GM12865 (cell line): ENCODE measurements around the gene NEK3.
"Not testable (repeated sequence)": the region's sequence is repeated elsewhere in the genome, so short reads cannot be mapped to it uniquely, and the experiment has no call there.

ENCODE experiments used
- DNase-seq: peaks from one replicate; pipeline ENCODE4 v3.0.0; 2010; ENCODE audit warnings: low read depth
- H3K4me3 ChIP-seq: 2 replicates; pipeline ENCODE4 v1.5.1; 2011; ENCODE audit warnings: mild to moderate bottlenecking, low read depth, low read length, control low read depth
- TF ChIP-seq, protein P1 (sequence below): IDR thresholded peaks from 2 replicates; pipeline ENCODE4 v1.5.1; 2011; ENCODE audit warnings: low read length, control low read depth, low read depth, inconsistent platforms; ENCODE audit not compliant: insufficient read depth; ENCODE audit errors: missing control alignments

NEK3 gene

DNA sequence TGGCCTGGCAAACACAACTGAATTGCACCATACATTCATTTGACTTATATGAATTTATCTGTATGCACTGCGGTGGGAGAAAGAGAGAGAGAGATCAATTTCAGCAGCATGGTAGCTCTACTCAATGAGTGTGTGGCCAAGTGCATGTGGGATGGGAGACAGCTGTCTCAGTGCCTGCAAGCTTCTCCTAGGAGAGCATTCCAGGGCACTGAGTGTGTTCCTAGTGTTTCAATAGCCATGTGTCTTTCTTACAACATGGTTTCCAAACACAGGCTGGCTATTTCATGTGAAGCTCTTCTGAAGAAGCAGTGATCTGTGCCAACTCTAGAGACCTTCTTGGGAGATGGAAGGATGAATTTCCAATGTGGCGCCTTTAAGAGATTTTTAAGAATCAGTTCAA is 74.0 kb downstream of the NEK3 start:
- no peak for DNase-seq
- no peak overlapping the region for H3K4me3 ChIP-seq
- TF ChIP-seq, protein P1, sequence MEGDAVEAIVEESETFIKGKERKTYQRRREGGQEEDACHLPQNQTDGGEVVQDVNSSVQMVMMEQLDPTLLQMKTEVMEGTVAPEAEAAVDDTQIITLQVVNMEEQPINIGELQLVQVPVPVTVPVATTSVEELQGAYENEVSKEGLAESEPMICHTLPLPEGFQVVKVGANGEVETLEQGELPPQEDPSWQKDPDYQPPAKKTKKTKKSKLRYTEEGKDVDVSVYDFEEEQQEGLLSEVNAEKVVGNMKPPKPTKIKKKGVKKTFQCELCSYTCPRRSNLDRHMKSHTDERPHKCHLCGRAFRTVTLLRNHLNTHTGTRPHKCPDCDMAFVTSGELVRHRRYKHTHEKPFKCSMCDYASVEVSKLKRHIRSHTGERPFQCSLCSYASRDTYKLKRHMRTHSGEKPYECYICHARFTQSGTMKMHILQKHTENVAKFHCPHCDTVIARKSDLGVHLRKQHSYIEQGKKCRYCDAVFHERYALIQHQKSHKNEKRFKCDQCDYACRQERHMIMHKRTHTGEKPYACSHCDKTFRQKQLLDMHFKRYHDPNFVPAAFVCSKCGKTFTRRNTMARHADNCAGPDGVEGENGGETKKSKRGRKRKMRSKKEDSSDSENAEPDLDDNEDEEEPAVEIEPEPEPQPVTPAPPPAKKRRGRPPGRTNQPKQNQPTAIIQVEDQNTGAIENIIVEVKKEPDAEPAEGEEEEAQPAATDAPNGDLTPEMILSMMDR, result no peak

DNA sequence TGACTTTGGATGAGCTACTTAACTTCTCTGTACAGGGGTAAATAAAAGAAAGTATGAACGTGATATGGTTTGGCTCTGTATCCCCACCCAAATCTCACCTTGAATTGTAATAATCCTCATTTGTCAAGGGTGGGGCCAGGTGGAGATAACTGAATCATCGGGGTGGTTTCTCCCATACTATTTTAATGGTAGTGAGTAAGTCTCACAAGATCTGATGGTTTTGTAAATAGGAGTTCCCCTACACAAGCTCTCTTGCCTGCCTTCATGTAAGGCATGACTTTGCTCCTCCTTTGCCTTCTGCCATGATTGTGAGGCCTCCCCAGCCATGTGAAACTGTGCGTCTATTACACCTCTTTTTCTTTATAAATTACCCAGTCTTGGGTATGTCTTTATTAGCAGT is 74.4 kb downstream of the NEK3 start:
- DNase-seq, H3K4me3 ChIP-seq: not testable (repeated sequence)
